PFSK-1 (cell line): Measurements from ENCODE around the gene NADK2.

Source experiments
- FOXP2 ChIP-seq: optimal IDR thresholded peaks from 2 replicates; pipeline ENCODE3; 2011; ENCODE audit warnings: borderline replicate concordance, control low read depth, inconsistent platforms; ENCODE audit not compliant: insufficient read depth; ENCODE audit errors: extremely low read length, extremely low read depth
- SIN3A ChIP-seq: IDR thresholded peaks from 2 replicates; pipeline ENCODE4 v1.6.1; 2012; ENCODE audit warnings: mild to moderate bottlenecking, low read length, moderate library complexity, borderline replicate concordance; ENCODE audit not compliant: insufficient read depth

GRCh38 chr5:36174119-36174518, 67.6 kb downstream of the NADK2 start:
- TF ChIP-seq SIN3A, result no peak
- no peak for TF ChIP-seq FOXP2
